ENCODE data around the gene ITSN2. TPM values are rescaled to one million over a fixed set of nuclear protein-coding genes. Genes with fewer than 3 reads are reported as not detected.

Gene ITSN2
- polyA plus RNA-seq, 3 donors: 26.0 to 91.1 (median 40.4) TPM

DNA sequence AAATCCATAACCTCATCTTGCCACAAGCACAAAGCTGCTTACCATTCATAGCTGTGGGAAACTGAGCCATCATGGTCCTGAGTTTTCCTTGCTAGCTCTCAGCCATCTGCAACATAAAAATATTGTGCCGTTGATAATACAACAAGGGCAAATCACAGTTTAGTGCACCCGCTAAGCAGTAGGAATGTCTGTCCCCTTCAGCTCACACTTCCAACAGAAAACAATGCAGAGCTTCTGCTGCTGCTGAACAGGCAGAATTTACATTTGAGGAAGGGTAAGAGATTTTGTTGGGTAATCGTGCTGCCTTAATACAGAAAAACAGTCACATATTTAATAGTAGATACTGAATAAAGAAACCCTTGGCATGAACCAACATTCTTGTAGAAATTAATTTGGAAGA, 32.3 kb downstream of the ITSN2 start:
- Mint-ChIP-seq H3K9me3 (no peaks in the 10 kb centered on the region), H3K27me3 (ENCODE audit: low read depth in 3 of 3) (no peaks in the 10 kb centered on the region), H3K36me3 (peaks cover 14 to 16% of the 10 kb centered on the region in 2 donors), H3K4me1 (peaks cover 43% of the 10 kb centered on the region), H3K4me3 (peak overlapping the region in 1 of 2 donors; percentile 42), H3K27ac (peak overlapping the region in 4 of 7 donors; percentile 20 to 69 (median 42))
- H3K9me3 ChIP-seq (replicated peaks in 1 of 2; ENCODE audit: control insufficient read depth in 1 of 2, insufficient read depth in 1 of 2, low read length in 2 of 2): no peaks in the 10 kb centered on the region
- H3K9ac ChIP-seq (ENCODE audit: insufficient read depth, low read length, poor library complexity, severe bottlenecking): no peak overlapping the region
- H3K27me3 ChIP-seq (ENCODE audit: control insufficient read depth in 2 of 2, insufficient read depth in 2 of 2, low read length in 2 of 2): no peaks in the 10 kb centered on the region
- H3K36me3 ChIP-seq (replicated peaks in 1 of 2; ENCODE audit: control insufficient read depth in 1 of 2, insufficient read depth in 2 of 2, low read length in 2 of 2): peaks cover 3 to 15% of the 10 kb centered on the region in 2 donors
- peak in 1 of 3 donors; percentile 10 for DNase-seq
- WGBS (ENCODE audit: insufficient coverage): 11% methylated on average over 1 of the region's 3 CpGs
- H3K4me3 ChIP-seq (replicated peaks in 1 of 3; ENCODE audit: low read depth in 2 of 3, low read length in 3 of 3): peak overlapping the region in 1 of 3 experiments; percentile 14
- H4K20me1 ChIP-seq (ENCODE audit: insufficient read depth, low read length): peaks cover 74% of the 10 kb centered on the region
- H3K79me2 ChIP-seq (ENCODE audit: insufficient read depth, low read length): peaks cover 97% of the 10 kb centered on the region
- peak overlapping the region; percentile 14 for H3K4me2 ChIP-seq (replicated peaks; ENCODE audit: extremely low read depth, low read length, poor library complexity, severe bottlenecking)
- no peak overlapping the region for H2AFZ ChIP-seq (ENCODE audit: insufficient read depth, low read depth, low read length, poor library complexity, severe bottlenecking)
- peak overlapping the region; percentile 44 to 52 for H3K27ac ChIP-seq (ENCODE audit: low read depth in 1 of 2, low read length in 2 of 2)
- TF ChIP-seq, protein P1, sequence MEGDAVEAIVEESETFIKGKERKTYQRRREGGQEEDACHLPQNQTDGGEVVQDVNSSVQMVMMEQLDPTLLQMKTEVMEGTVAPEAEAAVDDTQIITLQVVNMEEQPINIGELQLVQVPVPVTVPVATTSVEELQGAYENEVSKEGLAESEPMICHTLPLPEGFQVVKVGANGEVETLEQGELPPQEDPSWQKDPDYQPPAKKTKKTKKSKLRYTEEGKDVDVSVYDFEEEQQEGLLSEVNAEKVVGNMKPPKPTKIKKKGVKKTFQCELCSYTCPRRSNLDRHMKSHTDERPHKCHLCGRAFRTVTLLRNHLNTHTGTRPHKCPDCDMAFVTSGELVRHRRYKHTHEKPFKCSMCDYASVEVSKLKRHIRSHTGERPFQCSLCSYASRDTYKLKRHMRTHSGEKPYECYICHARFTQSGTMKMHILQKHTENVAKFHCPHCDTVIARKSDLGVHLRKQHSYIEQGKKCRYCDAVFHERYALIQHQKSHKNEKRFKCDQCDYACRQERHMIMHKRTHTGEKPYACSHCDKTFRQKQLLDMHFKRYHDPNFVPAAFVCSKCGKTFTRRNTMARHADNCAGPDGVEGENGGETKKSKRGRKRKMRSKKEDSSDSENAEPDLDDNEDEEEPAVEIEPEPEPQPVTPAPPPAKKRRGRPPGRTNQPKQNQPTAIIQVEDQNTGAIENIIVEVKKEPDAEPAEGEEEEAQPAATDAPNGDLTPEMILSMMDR (IDR thresholded peaks at IDR 0.05): no peak
- H3K4me1 ChIP-seq (ENCODE audit: control insufficient read depth in 1 of 2, insufficient read depth in 2 of 2, low read length in 2 of 2): peaks cover 37 to 45% of the 10 kb centered on the region in 2 donors
- intact Hi-C loops (cut with micrococcal nuclease): loop anchor here in 1 of 2 donors (10.0 kb wide), 1 partner anchor 47 kb away; no protein-coding TSS in a partner anchor

DNA sequence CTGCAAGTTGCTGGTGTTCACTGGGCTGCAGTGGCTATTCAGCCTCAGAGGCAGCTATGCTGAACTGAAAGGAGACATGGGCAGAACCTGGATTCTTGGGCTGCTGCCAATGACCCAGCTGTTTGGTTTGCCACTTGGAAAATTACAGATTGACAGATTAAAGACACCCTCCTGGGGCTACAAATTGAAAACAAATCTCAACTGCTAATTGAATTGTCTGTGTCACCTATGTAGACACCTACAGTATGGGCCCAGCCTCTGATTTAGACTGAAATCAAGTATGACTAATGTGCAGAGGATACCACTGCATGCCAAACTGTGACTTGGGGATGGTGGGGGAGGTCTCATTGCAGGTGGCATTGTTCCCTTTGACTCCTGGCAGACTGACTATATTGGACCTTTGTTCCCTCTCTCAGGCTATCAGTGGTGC, 42.8 kb downstream of the ITSN2 start:
- Histone ChIP-seq H3K4me1 (ENCODE audit: control insufficient read depth in 1 of 2, insufficient read depth in 2 of 2, low read length in 2 of 2) (peaks cover 5 to 6% of the 10 kb centered on the region in 2 donors), H3K4me3 (replicated peaks in 1 of 3; ENCODE audit: low read depth in 2 of 3, low read length in 3 of 3) (no peak overlapping the region), H3K27me3 (ENCODE audit: control insufficient read depth in 2 of 2, insufficient read depth in 2 of 2, low read length in 2 of 2) (no peaks in the 10 kb centered on the region), H3K4me2 (replicated peaks; ENCODE audit: extremely low read depth, low read length, poor library complexity, severe bottlenecking) (no peak overlapping the region), H2AFZ (ENCODE audit: insufficient read depth, low read depth, low read length, poor library complexity, severe bottlenecking) (no peak overlapping the region), H3K9me3 (replicated peaks in 1 of 2; ENCODE audit: control insufficient read depth in 1 of 2, insufficient read depth in 1 of 2, low read length in 2 of 2) (no peaks in the 10 kb centered on the region), H3K79me2 (ENCODE audit: insufficient read depth, low read length) (peaks cover 82% of the 10 kb centered on the region), H4K20me1 (ENCODE audit: insufficient read depth, low read length) (peaks cover 94% of the 10 kb centered on the region), H3K27ac (ENCODE audit: low read depth in 1 of 2, low read length in 2 of 2) (no peak overlapping the region), H3K9ac (ENCODE audit: insufficient read depth, low read length, poor library complexity, severe bottlenecking) (no peak overlapping the region), H3K36me3 (replicated peaks in 1 of 2; ENCODE audit: control insufficient read depth in 1 of 2, insufficient read depth in 2 of 2, low read length in 2 of 2) (peaks cover 0 to 37% of the 10 kb centered on the region in 2 donors)
- Mint-ChIP-seq H3K27ac (no peak overlapping the region), H3K4me1 (peaks cover 15% of the 10 kb centered on the region), H3K9me3 (no peaks in the 10 kb centered on the region), H3K4me3 (no peak overlapping the region), H3K27me3 (ENCODE audit: low read depth in 3 of 3) (no peaks in the 10 kb centered on the region), H3K36me3 (peaks cover 13 to 28% of the 10 kb centered on the region in 2 donors)
- no peak for DNase-seq
- TF ChIP-seq, protein P1 (IDR thresholded peaks at IDR 0.05): no peak
- intact Hi-C loops (cut with micrococcal nuclease): no loop called here
